Lower leg skin (tissue), 3 donors: ENCODE results near the gene SNRNP70.

Experiments used
- CTCF ChIP-seq, 3 donors: fragments of 450-650 bp; IDR thresholded peaks; one replicate each; pipeline ENCODE4 v1.5.1; 2016; ENCODE audit warnings: antibody characterized with exemption in 3 of 3, mild to moderate bottlenecking in 3 of 3, moderate library complexity in 2 of 3
- POLR2A ChIP-seq, 2 donors: fragments of 450-650 bp; IDR thresholded peaks; one replicate each; pipeline ENCODE4 v1.6.1; 2016 to 2017; ENCODE audit warnings: antibody characterized with exemption in 2 of 2, mild to moderate bottlenecking in 1 of 2, moderate library complexity in 1 of 2

GRCh38 chr19:49119411-49120324, 34.4 kb downstream of the SNRNP70 start, which contains the start of gene PPFIA3:
- TF ChIP-seq CTCF (IDR thresholded peaks at IDR 0.05): no peak
- TF ChIP-seq POLR2A (IDR thresholded peaks at IDR 0.05): no peak
